M059J (cell line): Measurements from ENCODE around the gene EMILIN1. TPM values are rescaled to one million over a fixed set of nuclear protein-coding genes. Genes with fewer than 3 reads are reported as not detected.

Experiments
- DNase-seq: peaks from one replicate; pipeline ENCODE4 v3.0.0-alpha.2; 2012; ENCODE audit warnings: low read depth
- total RNA-seq: library from RNA; depleted of rRNA; stranded (reverse); fragments of >200 nt; shearing (Covaris generic); gene quantifications from 2 replicates; pipeline ENCODE4 v1.2.3, GENCODE V29; 2014; rRNA removed

Gene EMILIN1
- total RNA-seq, 1 experiment from 2014 or later: 0.17 TPM

GRCh38 chr2:27123302-27124150 lies 45.1 kb downstream of the EMILIN1 start, which contains the start of gene ABHD1:
TSS of gene ABHD1 (plus strand) at chr2:27123815. CDS start at chr2:27123949, 134 bp downstream.
- peak; percentile 15 for DNase-seq

GRCh38 chr2:27125104-27125503 lies 46.7 kb downstream of the EMILIN1 start:
- DNase-seq: no peak

GRCh38 chr2:27126252-27126710 lies 47.9 kb downstream of the EMILIN1 start:
- DNase-seq: no peak

GRCh38 chr2:27127883-27128667 lies 49.7 kb downstream of the EMILIN1 start:
- no peak for DNase-seq

GRCh38 chr2:27128668-27129571 lies 50.5 kb downstream of the EMILIN1 start:
- no peak for DNase-seq

DNA sequence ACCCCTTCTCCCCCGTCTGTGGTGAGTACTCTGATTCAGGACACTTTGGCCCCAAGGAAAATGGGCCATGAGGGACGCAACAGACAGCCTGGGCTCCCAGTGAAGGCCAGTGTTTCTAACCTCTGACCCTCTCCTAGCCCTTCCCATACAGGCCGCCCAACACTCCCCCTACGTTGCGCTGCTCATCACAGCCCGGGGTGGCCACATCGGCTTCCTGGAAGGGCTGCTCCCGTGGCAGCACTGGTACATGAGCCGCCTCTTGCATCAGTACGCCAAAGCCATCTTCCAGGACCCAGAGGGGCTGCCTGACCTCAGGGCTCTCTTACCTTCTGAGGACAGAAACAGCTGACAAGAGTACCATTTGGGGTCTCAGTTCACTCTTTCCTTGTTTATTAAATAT lies 52.0 kb downstream of the EMILIN1 start:
- no peak for DNase-seq

- DNase-seq: no peak
Measured at GRCh38 chr2:27131429-27131828, 53.0 kb downstream of the EMILIN1 start.

DNA sequence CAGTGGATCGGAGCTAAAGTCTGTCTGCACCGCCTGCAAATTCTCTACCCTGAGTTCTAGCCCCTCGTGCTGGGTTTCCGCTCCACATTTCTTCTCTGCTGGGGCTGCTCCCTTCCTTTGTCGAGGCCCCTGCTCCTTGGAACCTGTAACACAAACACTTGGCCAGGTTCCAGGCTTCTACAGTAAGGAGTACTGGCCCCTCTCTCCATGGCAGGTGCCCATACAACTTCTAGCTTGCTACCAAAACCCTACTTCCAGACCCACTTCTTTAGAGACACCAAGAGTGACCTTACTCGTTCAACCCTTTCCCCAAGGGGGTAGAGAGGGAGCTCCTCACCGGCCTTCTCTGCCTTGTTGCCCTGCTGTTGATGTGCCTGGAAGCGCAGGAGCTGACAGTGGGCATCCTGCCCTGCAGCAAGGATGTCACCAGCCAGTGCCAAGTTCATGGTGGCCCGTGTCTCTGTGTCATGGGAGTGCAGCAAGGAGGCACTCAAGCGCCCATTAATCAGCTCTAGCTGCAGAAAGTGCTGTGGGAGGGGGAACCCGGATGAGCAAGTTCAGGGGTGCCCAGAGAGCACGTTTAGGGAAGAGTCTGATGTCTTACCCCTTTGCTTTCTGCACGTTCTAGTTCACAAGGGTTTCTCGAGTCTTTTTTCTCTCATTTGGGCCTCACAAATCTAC lies 54.9 kb downstream of the EMILIN1 start:
- no peak for DNase-seq

DNA sequence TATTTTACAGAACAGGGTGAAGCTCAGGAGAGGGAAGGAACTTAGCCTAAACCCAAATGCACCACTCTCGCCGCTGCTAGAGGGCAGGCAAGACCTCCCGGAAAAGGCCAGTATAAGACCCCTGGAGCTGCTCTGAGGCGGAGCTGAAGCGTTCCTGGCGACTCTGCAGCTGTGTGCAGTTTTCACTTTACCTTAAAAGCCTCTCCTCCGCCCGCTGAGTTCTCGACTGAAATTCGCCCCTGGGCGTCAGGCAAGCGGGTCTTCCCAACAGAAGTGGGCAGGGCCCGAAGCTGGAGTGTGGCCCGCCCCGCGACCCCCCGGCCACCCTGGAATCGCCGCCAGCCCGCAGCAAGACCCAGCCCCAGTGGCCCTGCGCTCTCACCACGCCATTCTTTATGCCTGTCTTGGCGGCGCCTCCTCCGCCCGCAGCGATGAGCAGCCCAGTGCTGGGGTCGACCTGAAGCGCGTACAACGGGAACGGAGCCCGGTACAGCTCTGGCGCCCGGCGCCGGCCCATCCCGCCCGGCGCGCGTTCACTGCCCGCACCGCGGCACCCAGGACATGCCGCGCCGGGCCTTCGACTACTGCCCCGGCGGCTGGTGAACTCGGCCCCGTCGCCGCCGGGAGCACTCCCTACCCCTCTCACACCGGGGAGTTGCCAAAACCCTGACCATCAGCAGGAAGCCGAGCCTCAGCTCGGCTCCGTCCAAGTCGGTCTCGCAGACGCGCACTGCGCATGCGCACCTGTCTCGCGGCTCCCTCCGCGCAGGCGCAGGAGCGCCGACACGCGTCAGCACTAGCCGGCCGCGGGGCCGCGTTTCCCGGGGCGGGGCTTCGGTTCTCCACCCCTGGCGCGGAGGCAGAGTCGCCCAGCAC lies 55.7 kb downstream of the EMILIN1 start, which contains the start of gene PREB:
PREB (minus strand) TSS at position 732 of the 876 bp plus-strand sequence; CDS start at position 517, 215 bp downstream.
- DNase-seq: peak; percentile 91

DNA sequence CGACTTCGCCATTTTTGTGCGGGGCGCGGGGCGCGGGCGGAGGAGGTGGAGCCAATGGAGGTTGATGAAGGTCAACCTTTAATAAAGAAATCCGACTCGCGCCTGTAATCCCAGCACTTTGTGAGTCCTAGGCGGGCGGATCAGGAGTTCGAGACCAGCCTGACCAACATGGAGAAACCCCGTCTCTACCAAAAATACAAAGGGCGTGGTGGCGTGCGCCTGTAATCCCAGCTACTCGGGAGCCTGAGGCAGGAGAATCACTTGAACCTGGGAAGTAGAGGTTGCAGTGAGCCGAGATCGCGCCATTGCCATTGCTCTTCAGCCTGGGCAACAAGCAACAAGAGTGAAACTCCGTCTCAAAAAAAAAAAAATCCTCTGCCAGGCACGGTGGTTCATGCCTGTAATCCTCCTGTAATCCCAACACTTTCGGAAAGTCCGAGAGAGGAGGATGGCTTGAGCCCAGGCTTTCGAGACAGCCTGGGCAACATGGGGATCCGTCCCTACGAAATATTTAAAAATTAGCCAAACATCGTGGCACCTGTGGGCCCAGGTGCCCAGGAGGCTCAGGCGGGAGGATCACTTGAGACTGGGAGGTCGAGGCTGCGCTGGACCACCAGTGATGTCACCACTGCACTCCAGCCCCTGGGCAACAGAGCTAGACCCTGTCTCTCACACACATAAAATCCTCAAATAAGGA lies 56.5 kb downstream of the EMILIN1 start:
- DNase-seq: no peak

GRCh38 chr2:27135478-27135955 lies 57.1 kb downstream of the EMILIN1 start:
- peak; percentile 10 for DNase-seq

Other genes starting within 250 kb of the EMILIN1 start
- not detected in 2 replicates for gene DPYSL5, start 230.5 kb upstream of the EMILIN1 start, total RNA-seq
- gene MAPRE3, start 108.0 kb upstream of the EMILIN1 start, total RNA-seq: 0.57 and 7.1 TPM in 2 replicates
- gene TMEM214, start 45.6 kb upstream of the EMILIN1 start, total RNA-seq: 88.6 and 98.5 TPM in 2 replicates
- 25.8 and 26.0 TPM in 2 replicates for gene AGBL5, start 26.9 kb upstream of the EMILIN1 start, total RNA-seq
- gene OST4, start 7.0 kb upstream of the EMILIN1 start, total RNA-seq: 247 and 491 TPM in 2 replicates
- 0.34 and 0.37 TPM in 2 replicates for gene KHK, start 8.2 kb downstream of the EMILIN1 start, total RNA-seq
- 0.17 and 0.84 TPM in 2 replicates for gene CGREF1, start 40.5 kb downstream of the EMILIN1 start, total RNA-seq
- 0.12 TPM in 1 of 2 replicates, not detected in the other for gene ABHD1, start 45.2 kb downstream of the EMILIN1 start, total RNA-seq
- gene PREB, start 56.0 kb downstream of the EMILIN1 start, total RNA-seq: 64.9 and 74.8 TPM in 2 replicates
- not detected in 2 replicates for gene PRR30, start 60.8 kb downstream of the EMILIN1 start, total RNA-seq
- not detected in 2 replicates for gene TCF23, start 70.4 kb downstream of the EMILIN1 start, total RNA-seq
- gene ATRAID, start 133.4 kb downstream of the EMILIN1 start, total RNA-seq: 334 and 404 TPM in 2 replicates
- 16.3 and 23.3 TPM in 2 replicates for gene SLC5A6, start 133.7 kb downstream of the EMILIN1 start, total RNA-seq
- 12.6 and 17.1 TPM in 2 replicates for gene CAD, start 138.8 kb downstream of the EMILIN1 start, total RNA-seq
- not detected in 2 replicates for gene SLC30A3, start 184.4 kb downstream of the EMILIN1 start, total RNA-seq
- gene DNAJC5G, start 196.8 kb downstream of the EMILIN1 start, total RNA-seq: not detected in 2 replicates
- 0.05 TPM in 1 of 2 replicates, not detected in the other for gene TRIM54, start 203.8 kb downstream of the EMILIN1 start, total RNA-seq
- 1.6 and 3.0 TPM in 2 replicates for gene UCN, start 229.8 kb downstream of the EMILIN1 start, total RNA-seq
- gene MPV17, start 244.5 kb downstream of the EMILIN1 start, total RNA-seq: 92.5 and 95.2 TPM in 2 replicates